ENCODE data around the gene FAM131B. TPM values are rescaled to one million over a fixed set of nuclear protein-coding genes. Genes with fewer than 3 reads are reported as not detected.
A peak's percentile ranks its signal among the peaks of the same experiment; 100 is the strongest.

FAM131B gene
- total and polyA plus RNA-seq, 2 of the 8 experiments (the other 6 are each of a cell fraction or from before 2014, with no cell fraction given), result 23.1 to 38.2 TPM

DNA sequence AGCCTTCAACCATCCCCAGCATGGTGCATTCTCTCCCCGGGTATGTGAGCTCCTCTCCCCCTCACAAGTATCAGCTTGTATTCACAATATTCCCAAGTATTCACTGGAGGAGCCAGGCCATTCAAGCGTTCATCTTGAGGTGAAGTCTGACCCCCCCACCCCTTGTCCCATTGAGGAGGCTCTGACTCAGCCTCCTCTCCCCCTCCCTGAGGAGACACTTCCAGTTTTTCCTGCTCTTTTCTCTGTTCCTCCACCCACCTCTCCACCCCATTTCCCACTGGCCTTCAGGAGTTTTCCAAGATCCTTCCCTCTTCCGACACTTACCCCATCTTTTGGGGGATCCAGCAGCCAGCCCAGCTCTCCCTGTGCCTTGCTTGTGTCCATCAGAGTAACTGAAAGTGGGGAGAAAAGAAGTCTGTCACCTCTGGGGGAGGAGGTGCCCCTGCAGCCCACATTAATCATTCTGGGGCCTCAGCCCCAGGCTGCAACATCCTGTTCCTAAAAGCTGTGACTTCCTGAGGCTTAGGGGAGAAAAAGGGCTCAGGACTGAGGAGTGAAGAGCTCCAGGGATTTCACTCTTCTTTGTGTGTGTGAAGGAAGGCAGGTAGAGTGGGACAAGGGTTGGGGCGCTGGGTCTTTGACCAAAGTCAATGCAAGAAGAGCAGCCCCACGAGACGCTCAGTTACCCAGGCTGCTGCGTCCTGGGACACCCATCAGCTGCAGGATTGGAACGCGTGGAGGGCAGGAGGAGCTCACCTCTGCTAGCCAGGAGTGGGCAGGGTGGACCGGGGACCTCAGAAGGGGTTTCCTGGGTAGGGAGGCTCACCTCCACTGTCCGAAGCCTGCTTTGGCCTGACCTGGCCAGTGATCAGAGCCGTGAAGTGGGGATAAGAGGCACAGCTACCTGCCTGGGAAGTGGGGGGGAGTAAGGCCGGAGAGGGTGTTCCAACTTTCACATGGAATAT, 45.1 kb upstream of the FAM131B start:
- peak overlapping the region; percentile 28 for H4K5ac ChIP-seq (ENCODE audit: insufficient read length, low read depth, low read length)
- H3K56ac ChIP-seq (replicated peaks; ENCODE audit: insufficient read length, low read depth, low read length), result peak overlapping the region; percentile 24
- H3K27ac ChIP-seq (ENCODE audit: low read depth, low read length), result peak overlapping the region; percentile 71
- H2AK5ac ChIP-seq (ENCODE audit: low read depth, low read length), result peak overlapping the region; percentile 96; the same call in 1 of the 2 replicates
- H2BK15ac ChIP-seq (ENCODE audit: low read length), result peak overlapping the region; percentile 84
- H4K91ac ChIP-seq (replicated peaks; ENCODE audit: insufficient read length, low read length), result peak overlapping the region; percentile 50
- H3K36me3 ChIP-seq (ENCODE audit: control insufficient read depth in 2 of 4, insufficient read depth in 4 of 4, low read length in 3 of 4), result peaks cover 0 to 9% (median 3%) of the 10 kb centered on the region in 4 experiments; a peak in 6 of 8 replicates
- H3K27me3 ChIP-seq (replicated peaks in 1 of 4; ENCODE audit: control insufficient read depth in 3 of 4, extremely low read depth in 1 of 4, insufficient read depth in 3 of 4, low read length in 3 of 4), result no peaks in the 10 kb centered on the region
- H2BK120ac ChIP-seq (replicated peaks; ENCODE audit: low read depth, low read length), result peak overlapping the region; percentile 62
- H4K20me1 ChIP-seq (replicated peaks in 1 of 2; ENCODE audit: control insufficient read depth in 1 of 2, insufficient read depth in 2 of 2, low read length in 2 of 2), result peaks cover 3 to 6% of the 10 kb centered on the region in 2 experiments
- peak overlapping the region; percentile 96 to 98 for H3K4me2 ChIP-seq (ENCODE audit: insufficient read depth in 1 of 2, low read depth in 2 of 2, low read length in 2 of 2)
- H3K23ac ChIP-seq (ENCODE audit: insufficient read length), result no peak overlapping the region
- no peak overlapping the region; the same call in 1 of the 2 replicates for H4K8ac ChIP-seq (ENCODE audit: extremely low read depth, insufficient read depth, low read length)
- peak overlapping the region; percentile 75; the same call in 1 of the 2 replicates for H2BK12ac ChIP-seq (ENCODE audit: low read depth, low read length)
- no peak for TF ChIP-seq RFX5 (IDR thresholded peaks at IDR 0.05; ENCODE audit: borderline replicate concordance, low read depth, low read length)
- no peak for TF ChIP-seq PHF8 (conservative IDR thresholded peaks at IDR 0.05; ENCODE audit: low read depth, low read length)
- TF ChIP-seq TAF1 (IDR thresholded peaks at IDR 0.05; ENCODE audit: low read depth, low read length), result no peak
- TF ChIP-seq RAD21 (IDR thresholded peaks at IDR 0.05 in 1 of 2, conservative IDR thresholded peaks at IDR 0.05 in 1 of 2; ENCODE audit: low read depth in 2 of 2, low read length in 2 of 2), result no peak
- no peak for TF ChIP-seq TEAD4 (IDR thresholded peaks at IDR 0.05; ENCODE audit: low read depth, low read length)
- H2BK5ac ChIP-seq (ENCODE audit: low read depth, low read length), result peak overlapping the region; percentile 94; the same call in 1 of the 2 replicates
- no peak overlapping the region for H2AFZ ChIP-seq (ENCODE audit: low read length)
- H3K9me3 ChIP-seq (ENCODE audit: insufficient read depth in 2 of 2, low read depth in 1 of 2, low read length in 1 of 2), result no peaks in the 10 kb centered on the region
- H3K23me2 ChIP-seq (ENCODE audit: low read depth, low read length), result peaks cover 14% of the 10 kb centered on the region
- FAIRE-seq (no peak), DNase-seq (ENCODE audit: low read depth in 1 of 2, low spot score in 2 of 2) (no peak)
- peaks cover 0 to 49% of the 10 kb centered on the region in 2 experiments; a peak in 3 of 4 replicates for H3K79me2 ChIP-seq (ENCODE audit: control insufficient read depth in 1 of 2, insufficient read depth in 2 of 2, low read length in 2 of 2)
- H3K4me3 ChIP-seq (ENCODE audit: extremely low read depth in 1 of 4, insufficient read depth in 2 of 4, low read depth in 3 of 4, low read length in 4 of 4), result peak overlapping the region; percentile 86 to 91 (median 88)
- H3K14ac ChIP-seq (ENCODE audit: insufficient read length), result peak overlapping the region; percentile 67
- H3K9ac ChIP-seq (replicated peaks in 1 of 4; ENCODE audit: extremely low read depth in 1 of 4, low read depth in 3 of 4, low read length in 3 of 4), result peak overlapping the region in 3 of 4 experiments; percentile 67 to 77 (median 74); a peak in 6 of 7 replicates
- ChIA-PET CTCF (ENCODE audit: partially characterized antibody) (interaction anchor here (0.7 to 23.5 kb wide), 15 partner anchors 9 to 408 kb away, joined by 3 to 359 read pairs (median 5); partner anchors contain the start of gene ZYX), POLR2A (ENCODE audit: partially characterized antibody) (interaction anchor here (0.8 to 25.2 kb wide), 14 partner anchors 8 to 120 kb away, joined by 3 to 518 read pairs (median 4); partner anchors contain the start of genes CASP2, FAM131B and ZYX)
- H3K4ac ChIP-seq (replicated peaks; ENCODE audit: insufficient read length, low read depth, low read length), result peak overlapping the region; percentile 91
- WGBS, 2 experiments (ENCODE audit: extremely low coverage in 1 of 2, insufficient coverage in 1 of 2, insufficient read length in 1 of 2, insufficient replicate concordance in 2 of 2, low coverage in 1 of 2, low lambda C conversion rate in 2 of 2, missing lambda C conversion rate in 1 of 2), result 16% methylated on average over 13 of the region's 13 CpGs; no CpG with 5 or more reads in 1 of the 2 experiments
- peak overlapping the region; percentile 78 for H3K18ac ChIP-seq (ENCODE audit: extremely low read depth, low read length)
- H3K4me1 ChIP-seq (replicated peaks in 1 of 4; ENCODE audit: control insufficient read depth in 3 of 4, insufficient read depth in 4 of 4, low read length in 3 of 4), result peaks cover 17 to 40% (median 28%) of the 10 kb centered on the region in 4 experiments
- peaks cover 13% of the 10 kb centered on the region for H3K79me1 ChIP-seq (ENCODE audit: low read depth, low read length)
- H2BK20ac ChIP-seq (ENCODE audit: low read length), result peak overlapping the region; percentile 76
